ENCODE measurements around the gene PRRC1. TPM values are rescaled to one million over a fixed set of nuclear protein-coding genes. Genes with fewer than 3 reads are reported as not detected.
A peak's percentile ranks its signal among the peaks of the same experiment; 100 is the strongest.
"Not testable (repeated sequence)": the region's sequence is repeated elsewhere in the genome, so short reads cannot be mapped to it uniquely, and the experiment has no call there.

The PRRC1 gene
- total RNA-seq, 2 experiments from 2014 or later, result 37.8 to 38.9 TPM

GRCh38 chr5:127519527-127519926, 2.1 kb downstream of the PRRC1 start:
- no peak for DNase-seq
- H3K9me3 Mint-ChIP-seq, result peaks cover 15% of the 10 kb centered on the region
- H3K36me3 Mint-ChIP-seq, result peaks cover 43% of the 10 kb centered on the region
- H3K4me1 Mint-ChIP-seq, result peaks cover 20% of the 10 kb centered on the region
- no peak overlapping the region for H3K27ac Mint-ChIP-seq
- H3K27me3 Mint-ChIP-seq, result no peaks in the 10 kb centered on the region
- H3K4me3 Mint-ChIP-seq, result peak overlapping the region; percentile 40

- Mint-ChIP-seq H3K27me3 (no peaks in the 10 kb centered on the region), H3K36me3 (peaks cover 49% of the 10 kb centered on the region), H3K9me3 (peaks cover 15% of the 10 kb centered on the region), H3K4me1 (peaks cover 21% of the 10 kb centered on the region), H3K27ac (no peak overlapping the region), H3K4me3 (no peak overlapping the region)
- no peak for DNase-seq
Measured at GRCh38 chr5:127521138-127521770, 3.8 kb downstream of the PRRC1 start.

GRCh38 chr5:127525181-127525580, 7.7 kb downstream of the PRRC1 start:
- Mint-ChIP-seq H3K9me3 (peaks cover 10% of the 10 kb centered on the region), H3K36me3 (peaks cover 52% of the 10 kb centered on the region), H3K4me3 (no peak overlapping the region), H3K4me1 (peaks cover 6% of the 10 kb centered on the region), H3K27me3 (no peaks in the 10 kb centered on the region), H3K27ac (no peak overlapping the region)
- no peak for DNase-seq

- Mint-ChIP-seq H3K9me3 (no peaks in the 10 kb centered on the region), H3K36me3 (peaks cover 26% of the 10 kb centered on the region)
Measured at GRCh38 chr5:127529904-127530682, 12.7 kb downstream of the PRRC1 start.

GRCh38 chr5:127536687-127537086, 19.2 kb downstream of the PRRC1 start:
- DNase-seq, result no peak
- Mint-ChIP-seq H3K4me3 (no peak overlapping the region), H3K27me3 (no peaks in the 10 kb centered on the region), H3K36me3 (peaks cover 43% of the 10 kb centered on the region), H3K4me1 (peaks cover 2% of the 10 kb centered on the region), H3K9me3 (peaks cover 9% of the 10 kb centered on the region), H3K27ac (no peak overlapping the region)

More at GRCh38 chr5:127529904-127530682, 12.7 kb downstream of the PRRC1 start:
- DNase-seq, result no peak
- Mint-ChIP-seq H3K27me3 (no peaks in the 10 kb centered on the region), H3K4me3 (no peak overlapping the region), H3K4me1 (no peaks in the 10 kb centered on the region), H3K27ac (no peak overlapping the region)

- H3K36me3 Mint-ChIP-seq, result peaks cover 46% of the 10 kb centered on the region
- DNase-seq, H3K9me3 Mint-ChIP-seq, H3K27ac Mint-ChIP-seq, H3K4me1 Mint-ChIP-seq, H3K27me3 Mint-ChIP-seq, H3K4me3 Mint-ChIP-seq: not testable (repeated sequence)
Measured at GRCh38 chr5:127540553-127540952, 23.1 kb downstream of the PRRC1 start.

GRCh38 chr5:127545249-127545648, 27.8 kb downstream of the PRRC1 start:
- H3K27ac Mint-ChIP-seq, H3K4me3 Mint-ChIP-seq, H3K27me3 Mint-ChIP-seq, H3K9me3 Mint-ChIP-seq, DNase-seq, H3K4me1 Mint-ChIP-seq: not testable (repeated sequence)
- peaks cover 37% of the 10 kb centered on the region for H3K36me3 Mint-ChIP-seq

GRCh38 chr5:127549551-127549950, 32.1 kb downstream of the PRRC1 start:
- Mint-ChIP-seq H3K9me3 (no peaks in the 10 kb centered on the region), H3K4me3 (no peak overlapping the region), H3K4me1 (peaks cover 9% of the 10 kb centered on the region), H3K36me3 (peaks cover 21% of the 10 kb centered on the region), H3K27ac (no peak overlapping the region), H3K27me3 (no peaks in the 10 kb centered on the region)
- DNase-seq, result no peak

GRCh38 chr5:127550652-127551409, 33.4 kb downstream of the PRRC1 start:
- peaks cover 8% of the 10 kb centered on the region for H3K4me1 Mint-ChIP-seq
- no peaks in the 10 kb centered on the region for H3K27me3 Mint-ChIP-seq
- no peak overlapping the region for H3K4me3 Mint-ChIP-seq
- no peak for DNase-seq
- no peak overlapping the region for H3K27ac Mint-ChIP-seq
- H3K36me3 Mint-ChIP-seq, result peaks cover 16% of the 10 kb centered on the region
- H3K9me3 Mint-ChIP-seq, result no peaks in the 10 kb centered on the region

- Mint-ChIP-seq H3K4me3 (no peak overlapping the region), H3K36me3 (peaks cover 10% of the 10 kb centered on the region), H3K27me3 (no peaks in the 10 kb centered on the region), H3K4me1 (peaks cover 1% of the 10 kb centered on the region), H3K9me3 (no peaks in the 10 kb centered on the region), H3K27ac (no peak overlapping the region)
- DNase-seq, result no peak
Measured at GRCh38 chr5:127551410-127552041, 34.1 kb downstream of the PRRC1 start.

GRCh38 chr5:127555826-127556225, 38.4 kb downstream of the PRRC1 start:
- no peak for DNase-seq
- H3K4me3 Mint-ChIP-seq, result no peak overlapping the region
- no peak overlapping the region for H3K27ac Mint-ChIP-seq
- no peaks in the 10 kb centered on the region for H3K9me3 Mint-ChIP-seq
- peaks cover 12% of the 10 kb centered on the region for H3K36me3 Mint-ChIP-seq
- H3K4me1 Mint-ChIP-seq, result peaks cover 1% of the 10 kb centered on the region
- no peaks in the 10 kb centered on the region for H3K27me3 Mint-ChIP-seq

GRCh38 chr5:127556609-127557334, 39.3 kb downstream of the PRRC1 start:
- Mint-ChIP-seq H3K27me3 (no peaks in the 10 kb centered on the region), H3K27ac (no peak overlapping the region), H3K4me3 (no peak overlapping the region), H3K36me3 (peaks cover 12% of the 10 kb centered on the region), H3K4me1 (peaks cover 1% of the 10 kb centered on the region), H3K9me3 (no peaks in the 10 kb centered on the region)
- no peak for DNase-seq

- Mint-ChIP-seq H3K27me3 (no peaks in the 10 kb centered on the region), H3K36me3 (peaks cover 12% of the 10 kb centered on the region), H3K9me3 (no peaks in the 10 kb centered on the region), H3K4me1 (peaks cover 1% of the 10 kb centered on the region), H3K27ac (no peak overlapping the region), H3K4me3 (no peak overlapping the region)
- DNase-seq, result no peak
Measured at GRCh38 chr5:127558273-127558672, 40.8 kb downstream of the PRRC1 start.

GRCh38 chr5:127561254-127561653, 43.8 kb downstream of the PRRC1 start:
- H3K36me3 Mint-ChIP-seq, result peaks cover 5% of the 10 kb centered on the region
- no peak for DNase-seq
- H3K4me1 Mint-ChIP-seq, result peaks cover 2% of the 10 kb centered on the region
- H3K27me3 Mint-ChIP-seq, result peaks cover 10% of the 10 kb centered on the region
- no peak overlapping the region for H3K27ac Mint-ChIP-seq
- no peaks in the 10 kb centered on the region for H3K9me3 Mint-ChIP-seq
- no peak overlapping the region for H3K4me3 Mint-ChIP-seq

All from activated naive CD8-positive, alpha-beta T cell treated with anti-CD3 and anti-CD28 coated beads for 36 hours (primary cell).